ENCODE results near the gene INTS14. TPM values are rescaled to one million over a fixed set of nuclear protein-coding genes. Genes with fewer than 3 reads are reported as not detected.
"Not testable (repeated sequence)": the region's sequence is repeated elsewhere in the genome, so short reads cannot be mapped to it uniquely, and the experiment has no call there.

The INTS14 gene
- total and polyA plus RNA-seq, 12 donors, result 9.1 to 18.4 (median 14.3) TPM

- 95 to 96% methylated on average over 7 of the region's 7 CpGs for WGBS, 2 donors
- Histone ChIP-seq H3K4me3 (no peak overlapping the region), H3K27ac (no peak overlapping the region), H3K36me3 (peaks cover 0 to 67% (median 17%) of the 10 kb centered on the region in 9 donors), H3K27me3 (no peaks in the 10 kb centered on the region), H3K9me3 (no peaks in the 10 kb centered on the region), H3K4me1 (no peaks in the 10 kb centered on the region)
- DNase-seq, result no peak
- intact Hi-C loops (cut with DNase I), result no loop called here
- ATAC-seq, result no peak
- TF ChIP-seq CTCF (IDR thresholded peaks at IDR 0.05), result no peak
These were observed 54.3 kb downstream of the INTS14 start for GRCh38 chr15:65556622-65557021.

GRCh38 chr15:65553691-65554090 lies 57.2 kb downstream of the INTS14 start:
- no peak for TF ChIP-seq CTCF (IDR thresholded peaks at IDR 0.05)
- intact Hi-C loops (cut with DNase I), result no loop called here
- no peaks in the 10 kb centered on the region for H3K9me3 ChIP-seq
- no peak overlapping the region for H3K4me3 ChIP-seq
- peaks cover 0 to 9% (median 0%) of the 10 kb centered on the region in 9 donors for H3K4me1 ChIP-seq
- WGBS, 2 donors, result 96 to 99% methylated on average over 3 of the region's 3 CpGs
- H3K27me3 ChIP-seq, result no peaks in the 10 kb centered on the region
- H3K36me3 ChIP-seq, result peaks cover 0 to 50% (median 10%) of the 10 kb centered on the region in 9 donors
- ATAC-seq (no peak), DNase-seq (no peak)
- no peak overlapping the region for H3K27ac ChIP-seq

- Histone ChIP-seq H3K36me3 (peaks cover 0 to 42% (median 10%) of the 10 kb centered on the region in 9 donors), H3K4me1 (peaks cover 0 to 12% (median 0%) of the 10 kb centered on the region in 9 donors)
- ATAC-seq; DNase-seq; H3K27me3 ChIP-seq; H3K4me3 ChIP-seq; H3K9me3 ChIP-seq; H3K27ac ChIP-seq; intact Hi-C loops (cut with DNase I): not testable (repeated sequence)
- 97 to 98% methylated on average over 4 of the region's 6 CpGs for WGBS, 2 donors
These were observed 58.1 kb downstream of the INTS14 start for GRCh38 chr15:65552851-65553250.

- no peak for ATAC-seq
- 69 to 76% methylated on average over 2 of the region's 2 CpGs for WGBS, 2 donors
- H3K27ac ChIP-seq, result no peak overlapping the region
- DNase-seq, result no peak
- no peaks in the 10 kb centered on the region for H3K9me3 ChIP-seq
- H3K4me3 ChIP-seq, result no peak overlapping the region
- intact Hi-C loops (cut with DNase I), result no loop called here
- no peak for TF ChIP-seq CTCF (IDR thresholded peaks at IDR 0.05)
- no peaks in the 10 kb centered on the region for H3K27me3 ChIP-seq
- peaks cover 0 to 26% (median 0%) of the 10 kb centered on the region in 9 donors for H3K36me3 ChIP-seq
- H3K4me1 ChIP-seq, result peaks cover 0 to 15% (median 0%) of the 10 kb centered on the region in 9 donors
These were observed 59.7 kb downstream of the INTS14 start for GRCh38 chr15:65551183-65551582.

GRCh38 chr15:65550681-65551098 lies 60.2 kb downstream of the INTS14 start:
- WGBS, 2 donors, result 58 to 79% methylated on average over 3 of the region's 3 CpGs

GRCh38 chr15:65549288-65549687 lies 61.6 kb downstream of the INTS14 start:
- H3K27me3 ChIP-seq; ATAC-seq; H3K36me3 ChIP-seq; H3K9me3 ChIP-seq; H3K4me3 ChIP-seq; H3K27ac ChIP-seq; DNase-seq; intact Hi-C loops (cut with DNase I): not testable (repeated sequence)
- H3K4me1 ChIP-seq, result peaks cover 0 to 15% (median 0%) of the 10 kb centered on the region in 9 donors
- 97 to 98% methylated on average over 9 of the region's 9 CpGs for WGBS, 2 donors

More at GRCh38 chr15:65550681-65551098, 60.2 kb downstream of the INTS14 start:
- intact Hi-C loops (cut with DNase I), result no loop called here
- H3K9me3 ChIP-seq, result no peaks in the 10 kb centered on the region
- peaks cover 0 to 15% (median 0%) of the 10 kb centered on the region in 9 donors for H3K4me1 ChIP-seq
- DNase-seq (no peak), ATAC-seq (no peak)
- peaks cover 0 to 21% (median 0%) of the 10 kb centered on the region in 9 donors for H3K36me3 ChIP-seq
- no peak for TF ChIP-seq CTCF (IDR thresholded peaks at IDR 0.05)
- no peak overlapping the region for H3K4me3 ChIP-seq
- H3K27ac ChIP-seq, result no peak overlapping the region
- no peaks in the 10 kb centered on the region for H3K27me3 ChIP-seq

Measured in heart right ventricle (tissue), 16 donors.